KG1 (cell line): ENCODE results near the gene PIK3R3.
"Not testable (repeated sequence)": the region's sequence is repeated elsewhere in the genome, so short reads cannot be mapped to it uniquely, and the experiment has no call there.

Experiments used
- DNase-seq: peaks from one replicate; lab custom pipeline; 2025; lab: John Stamatoyannopoulos, UW

The PIK3R3 gene

GRCh38 chr1:46102769-46103476 lies 29.5 kb downstream of the PIK3R3 start:
- DNase-seq, result no peak

- no peak for DNase-seq
These were observed 33.2 kb downstream of the PIK3R3 start for GRCh38 chr1:46099215-46099614.

GRCh38 chr1:46098027-46098712 lies 34.3 kb downstream of the PIK3R3 start:
- no peak for DNase-seq

GRCh38 chr1:46097149-46097472 lies 35.3 kb downstream of the PIK3R3 start:
- DNase-seq, result no peak

- no peak for DNase-seq
These were observed 35.9 kb downstream of the PIK3R3 start for GRCh38 chr1:46096269-46097148.

- DNase-seq, result not testable (repeated sequence)
These were observed 37.3 kb downstream of the PIK3R3 start for GRCh38 chr1:46095110-46095509.

- DNase-seq, result no peak
These were observed 37.9 kb downstream of the PIK3R3 start for GRCh38 chr1:46094471-46095005.

- not testable (repeated sequence) for DNase-seq
These were observed 38.6 kb downstream of the PIK3R3 start for GRCh38 chr1:46093832-46094231.

GRCh38 chr1:46087891-46088290 lies 44.5 kb downstream of the PIK3R3 start:
- DNase-seq, result no peak

- DNase-seq, result no peak
These were observed 45.9 kb downstream of the PIK3R3 start for GRCh38 chr1:46086576-46086975.

- DNase-seq, result no peak
These were observed 47.6 kb downstream of the PIK3R3 start for GRCh38 chr1:46084553-46085451.

GRCh38 chr1:46083579-46083978 lies 48.9 kb downstream of the PIK3R3 start:
- DNase-seq, result no peak

GRCh38 chr1:46081619-46082018 lies 50.8 kb downstream of the PIK3R3 start:
- no peak for DNase-seq

GRCh38 chr1:46081206-46081605 lies 51.2 kb downstream of the PIK3R3 start:
- no peak for DNase-seq

GRCh38 chr1:46080257-46080656 lies 52.2 kb downstream of the PIK3R3 start:
- no peak for DNase-seq

GRCh38 chr1:46077644-46078043 lies 54.8 kb downstream of the PIK3R3 start:
- no peak for DNase-seq

GRCh38 chr1:46076343-46076742 lies 56.1 kb downstream of the PIK3R3 start:
- no peak for DNase-seq

GRCh38 chr1:46072975-46073374 lies 59.5 kb downstream of the PIK3R3 start:
- no peak for DNase-seq

GRCh38 chr1:46070164-46070814 lies 62.1 kb downstream of the PIK3R3 start:
- no peak for DNase-seq

- no peak for DNase-seq
These were observed 63.9 kb downstream of the PIK3R3 start for GRCh38 chr1:46068525-46068924.

- no peak for DNase-seq
These were observed 64.8 kb downstream of the PIK3R3 start for GRCh38 chr1:46067652-46068051.
